WTC11 (cell line): ENCODE results near the gene FGF14.

ENCODE experiments used
- ARID4B ChIP-seq: sonication (generic); formaldehyde crosslinking; IDR thresholded peaks from 2 replicates; pipeline ENCODE4 v1.8.0; 2023; ENCODE audit warnings: missing genetic modification reagents, mild to moderate bottlenecking, borderline replicate concordance
- GABPB1 ChIP-seq: sonication (generic); formaldehyde crosslinking; IDR thresholded peaks from 2 replicates; pipeline ENCODE4 v1.8.1; 2023; ENCODE audit warnings: mild to moderate bottlenecking, missing genetic modification reagents
- IRF1 ChIP-seq: sonication (generic); formaldehyde crosslinking; IDR thresholded peaks from 2 replicates; pipeline ENCODE4 v1.8.0; 2023; ENCODE audit warnings: missing genetic modification reagents
- JUN ChIP-seq: sonication (generic); formaldehyde crosslinking; IDR thresholded peaks from 2 replicates; pipeline ENCODE4 v1.8.0; 2023; ENCODE audit warnings: mild to moderate bottlenecking, missing genetic modification reagents
- KAT7 ChIP-seq: sonication (generic); formaldehyde crosslinking; IDR thresholded peaks from 2 replicates; pipeline ENCODE4 v1.8.1; 2023; ENCODE audit warnings: missing genetic modification reagents, mild to moderate bottlenecking, borderline replicate concordance
- RELA ChIP-seq: sonication (generic); formaldehyde crosslinking; IDR thresholded peaks from 2 replicates; pipeline ENCODE4 v1.8.1; 2022; ENCODE audit warnings: missing genetic modification reagents, mild to moderate bottlenecking, borderline replicate concordance
- SP1 ChIP-seq: sonication (generic); formaldehyde crosslinking; conservative IDR thresholded peaks from 2 replicates; pipeline ENCODE4 v1.8.1; 2022; ENCODE audit warnings: missing genetic modification reagents
- TCF7 ChIP-seq: sonication (generic); formaldehyde crosslinking; IDR thresholded peaks from 2 replicates; pipeline ENCODE4 v1.8.0; 2022; ENCODE audit warnings: mild to moderate bottlenecking, low read depth, missing genetic modification reagents, moderate library complexity
- ZNF281 ChIP-seq: sonication (generic); formaldehyde crosslinking; IDR thresholded peaks from 2 replicates; pipeline ENCODE4 v1.8.0; 2023; ENCODE audit warnings: mild to moderate bottlenecking, missing genetic modification reagents
- TF ChIP-seq, protein P1 (sequence below): fragments of 200-600 bp; IDR thresholded peaks from 2 replicates; pipeline ENCODE4 v1.8.0; 2022; ENCODE audit warnings: antibody characterized with exemption
- TF ChIP-seq, protein P2 (sequence below): sonication (generic); formaldehyde crosslinking; IDR thresholded peaks from 2 replicates; pipeline ENCODE4 v1.8.1; 2023; ENCODE audit warnings: mild to moderate bottlenecking, missing genetic modification reagents, moderate library complexity

- TF ChIP-seq RELA (CRISPR knock-in tag), result no peak
- TF ChIP-seq SP1, result no peak
- TF ChIP-seq KAT7, result no peak
- TF ChIP-seq, protein P1, sequence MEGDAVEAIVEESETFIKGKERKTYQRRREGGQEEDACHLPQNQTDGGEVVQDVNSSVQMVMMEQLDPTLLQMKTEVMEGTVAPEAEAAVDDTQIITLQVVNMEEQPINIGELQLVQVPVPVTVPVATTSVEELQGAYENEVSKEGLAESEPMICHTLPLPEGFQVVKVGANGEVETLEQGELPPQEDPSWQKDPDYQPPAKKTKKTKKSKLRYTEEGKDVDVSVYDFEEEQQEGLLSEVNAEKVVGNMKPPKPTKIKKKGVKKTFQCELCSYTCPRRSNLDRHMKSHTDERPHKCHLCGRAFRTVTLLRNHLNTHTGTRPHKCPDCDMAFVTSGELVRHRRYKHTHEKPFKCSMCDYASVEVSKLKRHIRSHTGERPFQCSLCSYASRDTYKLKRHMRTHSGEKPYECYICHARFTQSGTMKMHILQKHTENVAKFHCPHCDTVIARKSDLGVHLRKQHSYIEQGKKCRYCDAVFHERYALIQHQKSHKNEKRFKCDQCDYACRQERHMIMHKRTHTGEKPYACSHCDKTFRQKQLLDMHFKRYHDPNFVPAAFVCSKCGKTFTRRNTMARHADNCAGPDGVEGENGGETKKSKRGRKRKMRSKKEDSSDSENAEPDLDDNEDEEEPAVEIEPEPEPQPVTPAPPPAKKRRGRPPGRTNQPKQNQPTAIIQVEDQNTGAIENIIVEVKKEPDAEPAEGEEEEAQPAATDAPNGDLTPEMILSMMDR, result no peak
- no peak for TF ChIP-seq ZNF281 (CRISPR knock-in tag)
- TF ChIP-seq, protein P2, sequence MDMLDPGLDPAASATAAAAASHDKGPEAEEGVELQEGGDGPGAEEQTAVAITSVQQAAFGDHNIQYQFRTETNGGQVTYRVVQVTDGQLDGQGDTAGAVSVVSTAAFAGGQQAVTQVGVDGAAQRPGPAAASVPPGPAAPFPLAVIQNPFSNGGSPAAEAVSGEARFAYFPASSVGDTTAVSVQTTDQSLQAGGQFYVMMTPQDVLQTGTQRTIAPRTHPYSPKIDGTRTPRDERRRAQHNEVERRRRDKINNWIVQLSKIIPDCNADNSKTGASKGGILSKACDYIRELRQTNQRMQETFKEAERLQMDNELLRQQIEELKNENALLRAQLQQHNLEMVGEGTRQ (CRISPR knock-in tag), result no peak
- no peak for TF ChIP-seq IRF1 (CRISPR knock-in tag)
- no peak for TF ChIP-seq JUN (CRISPR knock-in tag)
- no peak for TF ChIP-seq ARID4B
- no peak for TF ChIP-seq TCF7 (CRISPR knock-in tag)
- no peak for TF ChIP-seq GABPB1 (CRISPR knock-in tag)
Measured at GRCh38 chr13:101978552-101979315, 423.1 kb downstream of the FGF14 start.
